ENCODE data around the gene SRSF3.
A peak's percentile ranks its signal among the peaks of the same experiment; 100 is the strongest.

- peak in 1 of 4 donors; percentile 10 for TF ChIP-seq POLR2AphosphoS5 (IDR thresholded peaks at IDR 0.05)
- TF ChIP-seq CTCF (IDR thresholded peaks at IDR 0.05) = no peak
- TF ChIP-seq POLR2A (IDR thresholded peaks at IDR 0.05) = no peak
Observed at GRCh38 chr6:36610956-36611336, 16.8 kb downstream of the SRSF3 start.

Measured in sigmoid colon (tissue), 4 donors.